HG03469 (cell line): ENCODE data around the gene ZNF513.
"Not testable (repeated sequence)": the region's sequence is repeated elsewhere in the genome, so short reads cannot be mapped to it uniquely, and the experiment has no call there.

ENCODE experiments used
- ATAC-seq: cut with Tn5 transposase; IDR thresholded peaks from one replicate; pipeline ENCODE4 v1.9.1; 2021; ENCODE audit warnings: mild to moderate bottlenecking, moderate library complexity, moderate number of reproducible peaks; ENCODE audit not compliant: unreplicated experiment

The ZNF513 gene

GRCh38 chr2:27362678-27363420, 17.7 kb downstream of the ZNF513 start:
- no peak for ATAC-seq

GRCh38 chr2:27356382-27357181, 24.0 kb downstream of the ZNF513 start, which contains the start of gene GTF3C2:
Gene GTF3C2 (minus strand): TSS chr2:27356764. CDS start chr2:27343554, 13,210 bp downstream.
- peak; percentile 58 for ATAC-seq

GRCh38 chr2:27356056-27356381, 24.5 kb downstream of the ZNF513 start:
- peak; percentile 25 for ATAC-seq

DNA sequence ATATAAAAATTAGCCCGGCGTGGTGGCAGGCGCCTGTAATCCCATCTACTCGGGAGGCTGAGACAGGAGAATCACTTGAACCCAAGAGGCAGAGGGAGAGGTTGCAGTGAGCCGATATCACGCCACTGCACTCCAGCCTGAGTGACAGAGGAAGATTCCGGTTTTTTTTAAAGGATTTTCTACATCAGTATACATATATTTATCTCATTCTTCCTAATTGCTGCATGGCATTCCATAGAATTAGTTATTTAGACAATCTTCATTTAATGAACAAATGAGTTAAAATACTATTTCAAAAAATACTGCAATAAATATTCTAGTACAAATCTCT, 26.0 kb downstream of the ZNF513 start:
- no peak for ATAC-seq

- ATAC-seq = no peak
Measured at GRCh38 chr2:27353762-27354596, 26.6 kb downstream of the ZNF513 start.

- ATAC-seq = not testable (repeated sequence)
Measured at GRCh38 chr2:27353386-27353761, 27.2 kb downstream of the ZNF513 start.

- ATAC-seq = no peak
Measured at GRCh38 chr2:27351802-27352598, 28.5 kb downstream of the ZNF513 start.

GRCh38 chr2:27350106-27350693, 30.3 kb downstream of the ZNF513 start:
- no peak for ATAC-seq

GRCh38 chr2:27347641-27348040, 32.9 kb downstream of the ZNF513 start:
- no peak for ATAC-seq

GRCh38 chr2:27336173-27336572, 44.4 kb downstream of the ZNF513 start:
- ATAC-seq = no peak

DNA sequence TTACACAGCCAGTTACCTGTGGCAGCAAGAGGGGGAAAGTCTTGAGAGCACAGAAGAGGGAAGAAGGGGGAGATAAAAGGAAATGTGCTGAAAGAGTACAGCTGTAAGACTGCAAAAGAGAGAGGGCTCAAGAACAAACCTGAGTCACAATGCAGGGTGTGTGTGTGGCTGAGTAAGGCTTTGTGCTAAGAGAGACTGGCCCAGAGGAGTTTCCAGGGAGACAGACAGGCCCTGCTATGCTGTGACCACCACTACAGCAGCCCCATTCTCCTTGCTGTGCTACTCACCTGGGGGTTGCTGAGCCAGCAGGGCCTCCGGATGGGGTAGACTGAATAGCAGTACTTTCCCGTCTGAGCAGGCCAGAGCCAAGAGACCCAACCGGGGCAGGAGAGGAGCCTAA, 45.2 kb downstream of the ZNF513 start:
- no peak for ATAC-seq
